Stimulated activated CD4-positive, alpha-beta T cell treated with anti-CD3 and anti-CD28 coated beads, Interleukin-1b, Interleukin-23, amount 100 ng/mL, for 24 hours (primary cell): ENCODE measurements around the gene LSMEM2.
"Not testable (repeated sequence)": the region's sequence is repeated elsewhere in the genome, so short reads cannot be mapped to it uniquely, and the experiment has no call there.

ENCODE experiments used
- DNase-seq, 4 experiments: peaks; one replicate each; pipeline ENCODE4 v3.0.0-alpha.2; 2020; ENCODE audit warnings: low read depth in 4 of 4, low spot score in 1 of 4

The LSMEM2 gene

DNA sequence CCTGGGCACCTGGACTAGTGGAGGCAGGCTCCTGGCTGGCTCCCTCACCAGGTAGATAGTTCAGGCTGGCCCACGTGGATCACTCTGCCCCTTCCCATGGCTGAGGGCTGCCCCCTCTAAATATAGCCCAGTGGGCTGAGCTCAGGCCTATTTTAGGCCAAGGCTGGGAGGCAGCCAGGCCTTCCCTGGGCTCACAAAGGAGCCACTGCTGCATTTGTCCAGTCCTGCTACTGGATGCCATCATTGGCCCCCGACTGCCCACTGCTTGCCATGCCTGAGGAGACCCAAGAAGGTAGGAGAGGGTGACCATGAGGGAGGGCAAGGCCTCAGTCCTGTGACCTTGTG is at the start of gene LSMEM2:
LSMEM2 (plus strand) TSS at position 208 of the 345 bp plus-strand sequence; CDS start at position 235, 27 bp downstream.
- DNase-seq: no peak

DNA sequence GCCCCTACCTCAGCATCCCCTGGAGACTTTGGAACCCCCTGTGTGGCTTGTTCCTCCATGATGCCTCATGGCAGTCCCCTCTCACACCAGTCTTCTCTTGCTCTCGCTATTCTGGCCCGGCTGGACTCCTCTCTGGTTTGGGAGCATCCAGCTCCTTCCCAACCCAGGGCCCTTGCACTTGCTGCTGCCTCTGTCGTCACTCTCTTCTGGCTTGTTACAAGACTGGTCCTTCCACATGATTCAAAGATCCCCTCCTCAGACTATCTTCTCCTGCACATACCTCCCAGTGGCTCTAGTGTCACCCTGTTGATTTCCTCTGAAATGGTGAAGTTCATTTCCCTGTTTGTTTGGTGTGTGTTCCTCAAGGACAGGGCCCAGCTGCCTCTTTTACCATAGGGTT is 49.4 kb upstream of the LSMEM2 start:
- DNase-seq: no peak

DNA sequence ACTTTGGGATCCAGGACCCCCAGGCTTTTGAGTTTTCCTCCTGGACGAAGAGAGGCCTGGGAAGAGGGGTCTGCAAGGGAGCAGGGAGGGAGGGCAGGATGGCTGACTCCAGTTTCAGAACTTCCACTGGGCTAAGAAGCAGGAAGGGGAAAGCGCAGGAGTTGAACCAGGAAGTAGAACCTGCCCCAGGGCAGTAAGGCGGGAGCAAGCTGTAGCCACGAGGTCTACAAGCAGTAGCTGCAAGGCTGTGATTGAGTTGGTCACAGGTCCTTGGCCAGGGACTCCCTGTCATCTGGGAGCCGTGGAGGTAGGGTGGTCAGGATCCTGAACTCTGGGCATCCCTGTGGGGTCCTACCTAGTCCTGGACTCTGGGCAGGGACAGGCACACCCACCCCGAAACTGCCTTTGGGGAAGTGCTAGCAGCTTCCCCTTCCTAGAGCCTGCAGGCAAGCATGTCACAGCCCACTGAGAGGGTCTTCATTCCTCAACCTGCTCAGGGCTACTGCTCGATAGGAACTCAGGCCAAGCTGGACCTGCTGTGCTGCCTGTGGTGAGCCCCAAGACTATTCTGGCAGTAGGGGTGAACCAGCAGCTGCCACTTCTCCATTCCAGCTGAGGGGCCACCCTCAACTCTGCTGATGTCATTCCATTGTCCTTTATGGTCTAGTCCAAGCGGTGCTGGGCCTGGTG is 48.6 kb upstream of the LSMEM2 start:
- DNase-seq: no peak

DNA sequence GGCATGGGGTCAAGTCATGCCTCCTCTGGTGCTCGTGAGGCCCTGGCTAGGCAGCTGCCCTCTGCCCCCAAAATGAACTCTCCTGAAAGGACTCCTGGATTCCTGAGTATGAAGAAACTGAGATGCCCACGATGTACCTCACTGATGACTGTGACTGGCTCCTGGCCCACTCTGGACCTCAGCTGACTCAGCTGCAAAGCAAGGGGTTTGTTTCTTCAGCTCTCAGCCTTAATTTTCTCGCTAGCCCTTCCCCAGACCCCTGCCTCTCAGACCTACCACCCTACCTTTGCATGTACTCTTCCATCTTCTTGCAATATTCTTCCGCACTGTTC is 48.1 kb upstream of the LSMEM2 start:
- no peak for DNase-seq

DNA sequence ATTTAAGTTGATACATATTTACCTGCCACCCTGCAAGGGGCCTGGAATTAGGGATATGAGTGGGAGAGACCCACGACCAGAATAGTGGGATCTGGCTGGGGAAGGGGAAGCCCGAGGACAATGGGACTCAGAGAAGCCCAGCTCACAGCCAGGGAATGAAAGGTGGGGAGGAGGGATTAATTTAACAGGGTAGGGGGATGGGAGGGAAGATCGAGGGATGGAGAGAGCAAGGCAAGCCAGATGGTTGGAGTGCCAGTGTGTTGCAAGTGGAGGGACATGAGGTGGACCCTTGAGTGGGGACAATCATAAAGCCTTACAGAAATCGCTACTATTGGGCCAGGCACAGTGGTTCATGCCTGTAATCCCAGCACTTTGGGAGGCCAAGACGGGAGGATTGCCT is 47.3 kb upstream of the LSMEM2 start:
- no peak for DNase-seq

DNA sequence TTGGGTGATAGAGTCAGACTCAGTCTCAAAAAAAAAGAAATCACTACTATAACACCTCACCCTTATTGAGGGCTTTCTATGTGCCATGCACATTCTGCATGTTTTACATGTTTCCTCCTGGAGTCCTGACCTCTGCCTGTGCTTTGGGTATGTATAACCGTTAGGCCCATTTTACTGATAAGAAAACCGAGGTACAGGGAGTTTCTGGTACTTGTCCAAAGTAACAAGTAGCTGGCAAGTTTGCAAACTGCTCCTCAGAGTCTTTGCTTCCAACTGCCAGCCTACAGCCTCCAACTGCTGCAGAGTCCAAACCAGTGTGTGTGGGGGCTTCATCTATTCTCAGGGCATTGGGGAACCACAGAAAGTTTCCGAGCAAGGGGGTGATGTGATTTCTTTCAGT is 46.6 kb upstream of the LSMEM2 start:
- no peak for DNase-seq

- no peak for DNase-seq
Measured at GRCh38 chr3:50233176-50233575, 45.7 kb upstream of the LSMEM2 start.

- DNase-seq: peak; percentile 90 to 99 (median 96)
Measured at GRCh38 chr3:50235716-50236483, 43.0 kb upstream of the LSMEM2 start, which contains the start of gene GNAI2. Gene GNAI2, plus strand, starts transcription at chr3:50236204. Its CDS starts 132 bp downstream, at chr3:50236336.

DNA sequence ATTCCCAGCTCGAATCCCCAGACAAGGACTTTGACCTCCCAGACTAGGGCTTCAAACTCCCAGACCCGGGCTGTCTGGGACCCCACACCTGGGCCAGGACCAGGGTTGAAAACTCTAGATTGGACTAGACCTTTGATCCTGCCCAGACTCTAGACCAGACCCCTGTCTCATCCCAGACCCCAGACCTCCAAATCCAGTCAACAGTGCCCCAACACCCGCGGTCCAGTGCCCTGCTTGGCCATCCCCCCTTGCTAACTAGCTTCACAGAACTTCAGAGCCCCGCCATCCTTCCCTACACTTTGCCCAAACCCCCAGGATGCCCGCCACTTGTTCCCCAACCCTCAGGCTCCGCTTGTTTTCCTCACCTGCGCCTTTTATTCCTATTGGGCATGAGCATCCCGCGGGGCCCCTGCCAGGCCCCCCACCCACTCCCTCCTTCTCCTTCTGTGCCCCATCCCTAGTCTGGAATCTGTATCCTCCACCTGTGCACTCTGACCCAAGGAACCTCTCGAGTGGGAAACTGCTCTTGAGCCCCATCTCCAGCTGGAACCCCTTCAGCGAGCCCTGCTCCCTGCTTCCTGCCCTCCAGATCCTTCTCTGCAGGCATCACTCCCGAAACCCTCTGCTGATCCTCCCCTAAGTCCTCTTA is 42.3 kb upstream of the LSMEM2 start:
- DNase-seq: no peak

DNA sequence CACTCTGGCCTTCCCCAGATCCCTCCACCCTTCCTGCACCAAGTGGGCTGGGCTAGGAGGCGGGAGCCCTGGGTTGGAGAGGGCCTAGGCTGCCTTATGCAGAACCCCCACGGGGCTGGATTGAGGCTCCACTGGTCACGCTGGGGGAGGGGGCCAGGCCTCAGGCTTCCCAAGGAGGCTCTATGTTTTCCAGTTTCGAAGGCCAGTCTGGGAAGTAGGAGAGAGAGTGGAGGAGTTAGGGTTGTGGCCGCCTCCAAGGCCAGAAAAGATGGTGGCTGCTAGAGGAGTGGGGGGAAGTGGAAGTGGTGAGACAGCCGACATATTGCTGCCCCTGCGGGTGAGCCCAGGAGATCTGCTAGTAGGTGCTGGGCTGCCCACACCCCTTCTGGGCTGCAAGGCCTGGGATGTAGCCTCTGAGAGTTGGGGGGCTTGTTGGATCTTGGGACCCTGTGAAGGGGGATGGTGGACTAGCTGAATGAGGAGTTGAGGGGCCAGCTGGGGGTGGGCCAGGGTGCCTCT is 41.7 kb upstream of the LSMEM2 start:
- no peak for DNase-seq

- peak; percentile 62 to 87 (median 72) for DNase-seq
Measured at GRCh38 chr3:50237754-50238548, 40.9 kb upstream of the LSMEM2 start.

GRCh38 chr3:50238549-50239026 is 40.3 kb upstream of the LSMEM2 start:
- DNase-seq: no peak

- no peak for DNase-seq
Measured at GRCh38 chr3:50239649-50240048, 39.2 kb upstream of the LSMEM2 start.

DNA sequence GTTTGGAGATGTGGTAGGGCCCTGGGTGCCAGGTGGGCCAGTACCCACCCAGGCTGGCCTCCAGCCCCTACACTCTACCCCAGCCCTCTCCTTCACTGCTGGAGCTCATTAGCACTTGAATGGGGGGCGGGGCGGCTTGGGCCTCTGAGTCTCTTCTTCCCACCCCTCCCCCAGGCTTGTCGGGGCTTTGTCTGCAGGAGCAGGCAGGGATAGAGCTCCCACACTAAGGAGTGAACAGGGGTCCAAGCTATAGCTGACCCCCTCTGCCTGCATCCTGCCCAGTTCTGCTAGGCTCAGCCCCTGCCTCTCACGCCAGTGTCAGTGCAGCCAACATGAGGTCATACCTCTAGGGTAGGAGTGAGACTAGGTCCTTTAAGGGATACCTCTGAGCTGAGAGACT is 37.7 kb upstream of the LSMEM2 start:
- no peak for DNase-seq

DNA sequence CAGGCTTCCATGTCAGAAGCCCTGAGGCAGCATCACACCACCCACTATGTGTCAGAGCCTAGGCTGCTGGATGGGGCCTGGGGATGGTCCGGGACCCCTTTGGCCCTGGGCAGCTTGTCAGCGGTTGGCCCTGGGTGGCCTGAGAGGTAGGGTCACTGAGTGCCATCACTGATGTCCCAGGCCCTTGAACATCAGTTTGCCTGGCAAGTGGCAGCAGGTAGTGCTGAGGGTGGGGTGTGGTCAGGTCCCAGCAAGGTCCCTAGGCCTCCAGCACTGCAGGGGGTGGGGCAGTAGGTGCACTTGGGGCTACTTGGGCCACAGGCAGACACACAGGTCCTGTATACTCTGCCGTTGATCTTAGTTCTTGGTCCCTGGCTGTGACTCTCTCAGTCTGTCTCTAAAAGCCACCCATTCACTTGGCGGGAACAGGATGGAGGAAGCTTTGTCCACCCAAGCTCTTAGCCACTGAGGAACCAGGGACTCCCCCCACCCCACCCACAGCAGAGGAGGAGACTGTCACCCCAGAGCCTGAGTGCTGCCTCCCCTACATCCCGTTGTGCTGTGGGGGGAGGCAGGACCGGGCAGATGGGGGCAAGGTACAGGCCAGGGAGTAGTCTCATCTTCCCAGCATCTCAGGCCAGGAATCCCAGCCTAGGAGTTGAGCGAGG is 37.0 kb upstream of the LSMEM2 start:
- no peak for DNase-seq

GRCh38 chr3:50242381-50242770 is 36.5 kb upstream of the LSMEM2 start:
- no peak for DNase-seq

GRCh38 chr3:50242851-50243542 is 35.9 kb upstream of the LSMEM2 start:
- peak in 1 of 4 experiments; percentile 28 for DNase-seq

GRCh38 chr3:50243543-50243895 is 35.4 kb upstream of the LSMEM2 start:
- DNase-seq: no peak

DNA sequence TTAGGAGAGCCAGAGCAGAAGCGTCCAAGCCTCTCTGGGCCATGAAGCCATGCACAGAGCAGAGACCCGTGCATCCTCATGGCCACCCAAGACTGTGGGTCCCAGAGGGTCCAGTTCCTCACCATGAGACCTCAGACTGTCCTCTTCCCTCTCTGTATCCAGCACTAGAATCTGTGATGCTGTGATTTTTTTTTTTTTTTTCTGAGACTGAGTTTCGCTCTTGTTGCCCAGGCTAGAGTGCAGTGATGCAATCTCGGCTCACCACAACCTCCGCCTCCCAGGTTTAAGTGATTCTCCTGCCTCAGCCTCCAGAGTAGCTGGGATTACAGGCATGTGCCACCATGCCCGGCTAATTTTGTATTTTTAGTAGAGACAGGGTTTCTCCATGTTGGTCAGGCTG is 34.1 kb upstream of the LSMEM2 start:
- not testable (repeated sequence) for DNase-seq

GRCh38 chr3:50245251-50245745 is 33.6 kb upstream of the LSMEM2 start:
- no peak for DNase-seq
